ENCODE data around the gene QDPR. TPM values are rescaled to one million over a fixed set of nuclear protein-coding genes. Genes with fewer than 3 reads are reported as not detected.

Gene QDPR
- total and polyA plus RNA-seq, 9 of the 15 experiments (the other 6 are each of a cell fraction or from before 2014, with no cell fraction given) = 5.7 to 29.7 (median 17.2) TPM

- TF ChIP-seq, protein P1, sequence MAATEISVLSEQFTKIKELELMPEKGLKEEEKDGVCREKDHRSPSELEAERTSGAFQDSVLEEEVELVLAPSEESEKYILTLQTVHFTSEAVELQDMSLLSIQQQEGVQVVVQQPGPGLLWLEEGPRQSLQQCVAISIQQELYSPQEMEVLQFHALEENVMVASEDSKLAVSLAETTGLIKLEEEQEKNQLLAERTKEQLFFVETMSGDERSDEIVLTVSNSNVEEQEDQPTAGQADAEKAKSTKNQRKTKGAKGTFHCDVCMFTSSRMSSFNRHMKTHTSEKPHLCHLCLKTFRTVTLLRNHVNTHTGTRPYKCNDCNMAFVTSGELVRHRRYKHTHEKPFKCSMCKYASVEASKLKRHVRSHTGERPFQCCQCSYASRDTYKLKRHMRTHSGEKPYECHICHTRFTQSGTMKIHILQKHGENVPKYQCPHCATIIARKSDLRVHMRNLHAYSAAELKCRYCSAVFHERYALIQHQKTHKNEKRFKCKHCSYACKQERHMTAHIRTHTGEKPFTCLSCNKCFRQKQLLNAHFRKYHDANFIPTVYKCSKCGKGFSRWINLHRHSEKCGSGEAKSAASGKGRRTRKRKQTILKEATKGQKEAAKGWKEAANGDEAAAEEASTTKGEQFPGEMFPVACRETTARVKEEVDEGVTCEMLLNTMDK (IDR thresholded peaks at IDR 0.05; ENCODE audit: borderline replicate concordance, insufficient read depth, low read depth, low read length, poor library complexity, severe bottlenecking) = no peak
- TF ChIP-seq NFRKB (IDR thresholded peaks at IDR 0.05; ENCODE audit: low read depth) = peak; percentile 65; the same call in 1 of the 2 replicates
These were observed 41.8 kb downstream of the QDPR start (continued) for GRCh38 chr4:17469931-17470674.

DNA sequence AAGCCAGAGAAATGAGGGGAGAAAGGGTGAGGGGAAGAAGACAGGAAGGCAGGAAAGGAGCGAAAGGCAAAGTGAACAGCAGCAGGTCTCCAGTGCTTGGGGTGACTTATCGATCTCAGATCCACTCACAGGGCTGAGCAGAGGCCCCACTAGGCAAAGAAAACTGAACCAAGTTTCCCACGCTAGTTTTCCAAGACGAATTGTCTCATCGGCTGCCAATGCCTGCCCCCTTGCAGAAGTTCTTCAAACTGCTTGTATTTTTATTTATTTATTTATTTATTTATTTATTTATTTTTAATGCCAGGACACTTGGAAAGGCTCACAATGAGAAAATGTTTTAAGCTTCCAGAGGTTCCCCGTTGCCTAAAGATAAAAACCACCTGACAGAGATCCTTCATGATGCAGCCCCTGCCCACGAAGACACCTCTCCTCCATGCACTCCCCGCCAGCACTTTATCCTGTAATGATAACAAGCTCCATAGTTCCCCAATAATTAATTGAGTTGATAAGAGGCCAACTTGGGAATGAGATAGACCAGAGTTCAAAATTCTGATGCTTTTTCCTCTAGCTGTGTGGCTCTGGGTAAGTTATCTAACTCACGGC is 43.2 kb downstream of the QDPR start:
- H3K9me3 ChIP-seq (replicated peaks; ENCODE audit: control insufficient read depth, insufficient read depth, low read depth, low read length) = no peaks in the 10 kb centered on the region
- DNase-seq (ENCODE audit: extremely low read depth in 1 of 4, low spot score in 3 of 4) (peak; percentile 34 to 60 (median 52)), ATAC-seq (peak; percentile 42; the same call in 2 of the 3 replicates), FAIRE-seq (peak; percentile 55)
- H3K79me2 ChIP-seq (ENCODE audit: control insufficient read depth, insufficient read depth, low read length) = no peaks in the 10 kb centered on the region
- ChIA-PET CTCF (ENCODE audit: low intra/inter-chr PET ratio) (no interaction called here), POLR2A (no interaction called here)
- peaks cover 6 to 28% of the 10 kb centered on the region in 2 experiments; a peak in 4 of 5 replicates for H3K27me3 ChIP-seq (ENCODE audit: control insufficient read depth in 2 of 2, insufficient read depth in 2 of 2, low read length in 2 of 2)
- no peak overlapping the region for H3K4me3 ChIP-seq
- peaks cover 5% of the 10 kb centered on the region; the same call in 1 of the 2 replicates for H4K20me1 ChIP-seq (replicated peaks; ENCODE audit: control insufficient read depth, insufficient read depth, low read length)
- peak overlapping the region; percentile 47 for H2AFZ ChIP-seq (ENCODE audit: low read depth, low read length)
- H3K9me1 ChIP-seq (ENCODE audit: control insufficient read depth, insufficient read depth, low read length) = no peaks in the 10 kb centered on the region
- H3K4me1 ChIP-seq (replicated peaks in 1 of 2; ENCODE audit: control insufficient read depth in 2 of 2, insufficient read depth in 2 of 2, low read length in 2 of 2) = no peaks in the 10 kb centered on the region; a peak in 1 of 5 replicates
- WGBS (ENCODE audit: insufficient coverage, low coverage, missing lambda C conversion rate) = 26% methylated on average over 9 of the region's 9 CpGs
- H3K4me2 ChIP-seq (ENCODE audit: insufficient read depth, low read length) = peak overlapping the region; percentile 16; the same call in 1 of the 2 replicates
- intact Hi-C loops (cut with micrococcal nuclease) (loop anchor here (2.0 kb wide), 1 partner anchor 122 kb away; no protein-coding TSS in a partner anchor), in situ Hi-C loops (cut with MboI) (loop anchor here (5.0 kb wide), 1 partner anchor 126 kb away; no protein-coding TSS in a partner anchor)
- BruUV-seq (replicated peaks) = no TSS peak
- H3K9ac ChIP-seq (ENCODE audit: insufficient read depth in 1 of 2, low read depth in 2 of 2, low read length in 2 of 2) = no peak overlapping the region; a peak in 1 of 4 replicates
- no peak overlapping the region for H3K27ac ChIP-seq (ENCODE audit: extremely low read depth, low read depth, low read length)
- no peaks in the 10 kb centered on the region for H3K36me3 ChIP-seq (ENCODE audit: control insufficient read depth, insufficient read depth, low read length)
- no peak for TF ChIP-seq KLF6 (CRISPR knock-in tag; IDR thresholded peaks at IDR 0.05; ENCODE audit: borderline replicate concordance)
- TF ChIP-seq ZC3H11A (IDR thresholded peaks at IDR 0.05; ENCODE audit: low read depth, low read length) = peak; percentile 97
- TF ChIP-seq ZBTB8A (IDR thresholded peaks at IDR 0.05; ENCODE audit: partially characterized antibody) = no peak
- TF ChIP-seq RAD21 (CRISPR knock-in tag; conservative IDR thresholded peaks at IDR 0.05 in 1 of 2, IDR thresholded peaks at IDR 0.05 in 1 of 2) = peak; percentile 12 to 36; a peak in 1 of 4 replicates
- TF ChIP-seq DIDO1 (tag; IDR thresholded peaks at IDR 0.05; ENCODE audit: low read depth) = no peak
- no peak for TF ChIP-seq GATA2 (CRISPR knock-in tag; IDR thresholded peaks at IDR 0.05)
- TF ChIP-seq, protein P2, sequence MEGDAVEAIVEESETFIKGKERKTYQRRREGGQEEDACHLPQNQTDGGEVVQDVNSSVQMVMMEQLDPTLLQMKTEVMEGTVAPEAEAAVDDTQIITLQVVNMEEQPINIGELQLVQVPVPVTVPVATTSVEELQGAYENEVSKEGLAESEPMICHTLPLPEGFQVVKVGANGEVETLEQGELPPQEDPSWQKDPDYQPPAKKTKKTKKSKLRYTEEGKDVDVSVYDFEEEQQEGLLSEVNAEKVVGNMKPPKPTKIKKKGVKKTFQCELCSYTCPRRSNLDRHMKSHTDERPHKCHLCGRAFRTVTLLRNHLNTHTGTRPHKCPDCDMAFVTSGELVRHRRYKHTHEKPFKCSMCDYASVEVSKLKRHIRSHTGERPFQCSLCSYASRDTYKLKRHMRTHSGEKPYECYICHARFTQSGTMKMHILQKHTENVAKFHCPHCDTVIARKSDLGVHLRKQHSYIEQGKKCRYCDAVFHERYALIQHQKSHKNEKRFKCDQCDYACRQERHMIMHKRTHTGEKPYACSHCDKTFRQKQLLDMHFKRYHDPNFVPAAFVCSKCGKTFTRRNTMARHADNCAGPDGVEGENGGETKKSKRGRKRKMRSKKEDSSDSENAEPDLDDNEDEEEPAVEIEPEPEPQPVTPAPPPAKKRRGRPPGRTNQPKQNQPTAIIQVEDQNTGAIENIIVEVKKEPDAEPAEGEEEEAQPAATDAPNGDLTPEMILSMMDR (IDR thresholded peaks at IDR 0.05 in 2 of 3, conservative IDR thresholded peaks at IDR 0.05 in 1 of 3; ENCODE audit: insufficient read depth in 2 of 3, low read depth in 1 of 3, low read length in 3 of 3) = peak; percentile 40 to 61 (median 55); a peak in 5 of 6 replicates
- no peak for TF ChIP-seq BDP1 (IDR thresholded peaks at IDR 0.05; ENCODE audit: insufficient read depth, insufficient read length)
- TF ChIP-seq HLTF (IDR thresholded peaks at IDR 0.05) = 0 out of 2 replicates have a peak, but pooled peaks have one; percentile 26
- no peak for TF ChIP-seq GTF2B (IDR thresholded peaks at IDR 0.05; ENCODE audit: extremely low read depth, insufficient read length)
- TF ChIP-seq ESRRA (IDR thresholded peaks at IDR 0.05; ENCODE audit: borderline replicate concordance, low read depth) = no peak
- no peak for TF ChIP-seq ZNF589 (CRISPR knock-in tag; IDR thresholded peaks at IDR 0.05; ENCODE audit: low read depth)

Data from K562 (cell line).